GM12878 (cell line): ENCODE measurements around the gene TNF. TPM values are rescaled to one million over a fixed set of nuclear protein-coding genes. Genes with fewer than 3 reads are reported as not detected.

Experiments used
- BCLAF1 ChIP-seq: fragments of 450-650 bp; IDR thresholded peaks from 2 replicates; pipeline ENCODE4 v1.6.1; 2017; ENCODE audit warnings: antibody characterized with exemption, mild to moderate bottlenecking, moderate library complexity
- CEBPZ ChIP-seq: fragments of 150-350 bp; IDR thresholded peaks from 2 replicates; pipeline ENCODE4 v1.6.1; 2016; ENCODE audit warnings: low read depth, low read length
- CHD1 ChIP-seq: IDR thresholded peaks from 2 replicates; pipeline ENCODE4 v1.6.1; 2012; ENCODE audit warnings: low read depth, low read length, improper control_type of control experiment
- HDAC6 ChIP-seq: fragments of 200-600 bp; sonication (generic); IDR thresholded peaks from one replicate; pipeline ENCODE4 v1.8.0; 2017; ENCODE audit warnings: antibody characterized with exemption; ENCODE audit not compliant: unreplicated experiment
- IKZF2 ChIP-seq, 2 experiments: fragments of 450-650 bp; IDR thresholded peaks; 2 replicates each; pipeline ENCODE4 v1.6.1; 2017; ENCODE audit warnings: mild to moderate bottlenecking in 2 of 2, moderate library complexity in 2 of 2
- IRF4 ChIP-seq: IDR thresholded peaks from 2 replicates; pipeline ENCODE4 v1.6.1; 2011; ENCODE audit warnings: low read depth, low read length
- IRF5 ChIP-seq: fragments of 450-650 bp; IDR thresholded peaks from 2 replicates; pipeline ENCODE4 v1.6.1; 2017; ENCODE audit warnings: borderline replicate concordance
- JUNB ChIP-seq: IDR thresholded peaks from 2 replicates; pipeline ENCODE4 v1.6.1; 2016; ENCODE audit warnings: antibody characterized with exemption, mild to moderate bottlenecking
- MTA2 ChIP-seq: fragments of 450-650 bp; IDR thresholded peaks from 2 replicates; pipeline ENCODE4 v1.6.1; 2016; ENCODE audit warnings: low read depth, mild to moderate bottlenecking, moderate library complexity
- NR2C2 ChIP-seq: IDR thresholded peaks from 2 replicates; pipeline ENCODE4 v1.6.1; 2011; ENCODE audit warnings: borderline replicate concordance, low read depth; ENCODE audit not compliant: control insufficient read depth, insufficient read length
- NRF1 ChIP-seq: conservative IDR thresholded peaks from 2 replicates; pipeline ENCODE4 v1.6.1; 2011; ENCODE audit warnings: mild to moderate bottlenecking, low read depth, low read length, improper control_type of control experiment
- PBX3 ChIP-seq: IDR thresholded peaks from 2 replicates; pipeline ENCODE4 v1.6.1; 2011; ENCODE audit warnings: mild to moderate bottlenecking, low read depth, low read length, moderate library complexity; ENCODE audit not compliant: insufficient replicate concordance
- RAD21 ChIP-seq: IDR thresholded peaks from 2 replicates; pipeline ENCODE4 v1.6.1; 2011; ENCODE audit warnings: mild to moderate bottlenecking, low read depth, low read length, moderate library complexity; ENCODE audit not compliant: insufficient read depth
- RELA ChIP-seq: fragments of 450-650 bp; IDR thresholded peaks from 2 replicates; pipeline ENCODE4 v1.8.0; 2014; ENCODE audit warnings: borderline replicate concordance; ENCODE audit not compliant: partially characterized antibody
- SMARCA5 ChIP-seq: fragments of 450-650 bp; IDR thresholded peaks from 2 replicates; pipeline ENCODE4 v1.6.1; 2017; ENCODE audit warnings: mild to moderate bottlenecking
- STAT1 ChIP-seq: fragments of 450-650 bp; conservative IDR thresholded peaks from 2 replicates; pipeline ENCODE4 v1.6.1; 2014; ENCODE audit warnings: antibody characterized with exemption, mild to moderate bottlenecking
- TCF7 ChIP-seq: IDR thresholded peaks from 2 replicates; pipeline ENCODE4 v1.6.1; 2014; ENCODE audit warnings: antibody characterized with exemption, borderline replicate concordance
- ZBED1 ChIP-seq: IDR thresholded peaks from 2 replicates; pipeline ENCODE4 v1.6.1; 2016; ENCODE audit warnings: borderline replicate concordance
- polyA plus RNA-seq, 11 experiments: library from polyadenylated mRNA; depleted of rRNA in 4 of 11; unstranded in 6 of 11; stranded (reverse) in 5 of 11; fragments of >200 nt; fragmentation: Nextera tagmentation in 4 of 11; fragmentation: Illumina TruSeq in 1 of 11; extraction: Ambion mirVana in 4 of 11; extraction: Trizol in 1 of 11; gene quantifications; 1 replicate in 1 of 11; 2 replicates in 10 of 11; pipeline versions ENCODE4 v1.2.1 to v1.2.3, GENCODE V29; 2011 to 2016; ENCODE audit warnings: inconsistent platforms in 2 of 11, missing spikeins in 2 of 11, low read depth in 1 of 11
- total RNA-seq, 4 experiments: library from RNA; depleted of rRNA in 3 of 4; stranded (reverse); fragments of >200 nt in 3 of 4; fragmentation: Illumina TruSeq in 1 of 4; extraction: Trizol in 1 of 4; gene quantifications; 2 replicates each; pipeline versions ENCODE4 v1.2.1 to v1.2.3, GENCODE V29; 2013 to 2021
- TF ChIP-seq, protein P1 (sequence below): fragments of 450-650 bp; IDR thresholded peaks from 2 replicates; pipeline ENCODE4 v1.6.1; 2016; ENCODE audit warnings: mild to moderate bottlenecking

TNF gene
- total and polyA plus RNA-seq, 10 of the 15 experiments (the other 5 are each of a cell fraction or from before 2014, with no cell fraction given) = 18.0 to 94.8 (median 61.9) TPM

GRCh38 chr6:31572041-31572911 is 3.1 kb upstream of the TNF start, which contains the start of gene LTA (continued):
- no peak for TF ChIP-seq CEBPZ
- no peak; the same call in 1 of the 2 replicates for TF ChIP-seq STAT1
- 0 out of 2 replicates have a peak, but pooled peaks have one; percentile 40 for TF ChIP-seq ZBED1
- TF ChIP-seq BCLAF1 = no peak
- no peak for TF ChIP-seq HDAC6
- TF ChIP-seq IRF5 = no peak
- no peak for TF ChIP-seq RELA
- no peak for TF ChIP-seq JUNB
- no peak for TF ChIP-seq SMARCA5
- no peak for TF ChIP-seq NR2C2
- TF ChIP-seq, protein P1, sequence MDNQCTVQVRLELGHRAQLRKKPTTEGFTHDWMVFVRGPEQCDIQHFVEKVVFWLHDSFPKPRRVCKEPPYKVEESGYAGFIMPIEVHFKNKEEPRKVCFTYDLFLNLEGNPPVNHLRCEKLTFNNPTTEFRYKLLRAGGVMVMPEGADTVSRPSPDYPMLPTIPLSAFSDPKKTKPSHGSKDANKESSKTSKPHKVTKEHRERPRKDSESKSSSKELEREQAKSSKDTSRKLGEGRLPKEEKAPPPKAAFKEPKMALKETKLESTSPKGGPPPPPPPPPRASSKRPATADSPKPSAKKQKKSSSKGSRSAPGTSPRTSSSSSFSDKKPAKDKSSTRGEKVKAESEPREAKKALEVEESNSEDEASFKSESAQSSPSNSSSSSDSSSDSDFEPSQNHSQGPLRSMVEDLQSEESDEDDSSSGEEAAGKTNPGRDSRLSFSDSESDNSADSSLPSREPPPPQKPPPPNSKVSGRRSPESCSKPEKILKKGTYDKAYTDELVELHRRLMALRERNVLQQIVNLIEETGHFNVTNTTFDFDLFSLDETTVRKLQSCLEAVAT = peak; percentile 90
- peak; percentile 18; the same call in 1 of the 2 replicates for TF ChIP-seq MTA2
- TF ChIP-seq NRF1 = no peak
- TF ChIP-seq IKZF2 (IDR thresholded peaks at IDR 0.05) = peak in 1 of 2 experiments; percentile 71
- no peak for TF ChIP-seq TCF7
- peak; percentile 25; the same call in 1 of the 2 replicates for TF ChIP-seq IRF4
- TF ChIP-seq RAD21 = no peak
- TF ChIP-seq PBX3 = peak; percentile 63
- no peak for TF ChIP-seq CHD1
